IgD-negative memory B cell (primary cell): ENCODE data around the gene CST9. TPM values are rescaled to one million over a fixed set of nuclear protein-coding genes. Genes with fewer than 3 reads are reported as not detected.
"Not testable (repeated sequence)": the region's sequence is repeated elsewhere in the genome, so short reads cannot be mapped to it uniquely, and the experiment has no call there.

Source experiments
- H3K27ac Mint-ChIP-seq, 3 donors: one replicate each; pipeline ENCODE4 v1.8.0; 2020 to 2022; ENCODE audit warnings: mild to moderate bottlenecking in 3 of 3, mixed read lengths in 3 of 3, moderate library complexity in 1 of 3
- H3K27me3 Mint-ChIP-seq: one replicate; pipeline ENCODE4 v1.8.0; 2021; ENCODE audit warnings: mixed read lengths
- H3K36me3 Mint-ChIP-seq: one replicate; pipeline ENCODE4 v1.8.0; 2020; ENCODE audit warnings: mild to moderate bottlenecking, mixed read lengths
- H3K4me1 Mint-ChIP-seq, 3 donors: one replicate each; pipeline ENCODE4 v1.8.0; 2020 to 2022; ENCODE audit warnings: mixed read lengths in 3 of 3, mild to moderate bottlenecking in 1 of 3
- H3K4me3 Mint-ChIP-seq, 4 donors: one replicate each; pipeline ENCODE4 v1.8.0; 2020 to 2022; ENCODE audit warnings: mild to moderate bottlenecking in 4 of 4, mixed read lengths in 4 of 4, moderate library complexity in 3 of 4
- H3K9me3 Mint-ChIP-seq, 3 donors: one replicate each; pipeline ENCODE4 v1.8.0; 2020 to 2021; ENCODE audit warnings: mixed read lengths in 3 of 3, mild to moderate bottlenecking in 1 of 3
- polyA plus RNA-seq: library from polyadenylated mRNA; unstranded; fragments of 300-500 nt; fragmentation: Illumina TruSeq; gene quantifications from one replicate; pipeline ENCODE4 v1.2.3, GENCODE V29; 2021

Gene CST9
- polyA plus RNA-seq, 1 donor from 2014 or later = not detected

DNA sequence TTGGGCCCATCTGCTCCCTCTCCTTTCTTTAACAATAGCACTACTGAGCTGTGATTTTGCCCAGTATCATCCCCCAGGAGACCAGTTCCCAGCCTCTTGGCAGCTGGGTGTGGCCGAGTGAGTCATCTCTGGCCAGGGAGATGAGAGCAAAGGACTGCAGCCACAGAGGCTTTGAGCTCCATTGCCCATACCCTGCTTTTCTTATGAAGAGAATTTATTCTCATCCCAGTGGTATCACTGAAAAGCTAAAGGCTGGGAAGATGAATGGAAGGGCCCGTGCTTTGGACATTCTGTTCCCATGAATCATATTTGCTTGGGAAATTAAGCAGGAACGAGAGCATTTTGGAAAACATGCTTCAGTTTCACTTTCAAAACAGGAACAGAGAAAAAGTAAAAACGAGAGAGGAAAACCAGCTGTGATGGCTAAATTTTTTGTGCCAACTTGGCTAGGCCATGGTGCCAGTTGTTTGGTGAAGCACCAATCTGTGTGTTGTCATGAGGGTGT is 17.2 kb upstream of the CST9 start:
- peaks cover 0 to 5% (median 0%) of the 10 kb centered on the region in 3 donors for H3K9me3 Mint-ChIP-seq
- H3K4me3 Mint-ChIP-seq = no peak overlapping the region
- no peak overlapping the region for H3K27ac Mint-ChIP-seq

DNA sequence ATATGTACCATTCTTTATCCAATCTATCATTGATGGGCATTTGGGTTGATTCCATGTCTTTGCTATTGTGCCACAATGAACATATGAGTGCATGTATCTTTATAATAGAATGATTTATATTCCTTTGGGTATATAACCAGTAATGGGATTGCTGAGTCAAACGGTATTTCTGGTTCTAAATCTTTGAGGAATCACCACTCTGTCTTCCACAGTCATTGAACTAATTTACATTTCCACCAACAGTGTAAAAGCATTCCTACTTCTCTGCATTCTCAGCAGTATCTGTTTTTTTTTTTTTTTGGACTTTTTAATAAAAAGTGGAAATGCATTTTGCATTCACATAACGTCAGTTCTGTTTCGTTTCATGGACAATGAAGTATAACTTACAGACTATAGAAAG is 16.7 kb upstream of the CST9 start:
- H3K27ac Mint-ChIP-seq, H3K9me3 Mint-ChIP-seq, H3K4me3 Mint-ChIP-seq, H3K36me3 Mint-ChIP-seq, H3K4me1 Mint-ChIP-seq: not testable (repeated sequence)
- H3K27me3 Mint-ChIP-seq = peaks cover 14% of the 10 kb centered on the region

More for the DNA sequence above, 17.2 kb upstream of the CST9 start:
- Mint-ChIP-seq H3K4me1 (peaks cover 0 to 2% (median 0%) of the 10 kb centered on the region in 3 donors), H3K27me3 (peaks cover 14% of the 10 kb centered on the region), H3K36me3 (no peaks in the 10 kb centered on the region)

DNA sequence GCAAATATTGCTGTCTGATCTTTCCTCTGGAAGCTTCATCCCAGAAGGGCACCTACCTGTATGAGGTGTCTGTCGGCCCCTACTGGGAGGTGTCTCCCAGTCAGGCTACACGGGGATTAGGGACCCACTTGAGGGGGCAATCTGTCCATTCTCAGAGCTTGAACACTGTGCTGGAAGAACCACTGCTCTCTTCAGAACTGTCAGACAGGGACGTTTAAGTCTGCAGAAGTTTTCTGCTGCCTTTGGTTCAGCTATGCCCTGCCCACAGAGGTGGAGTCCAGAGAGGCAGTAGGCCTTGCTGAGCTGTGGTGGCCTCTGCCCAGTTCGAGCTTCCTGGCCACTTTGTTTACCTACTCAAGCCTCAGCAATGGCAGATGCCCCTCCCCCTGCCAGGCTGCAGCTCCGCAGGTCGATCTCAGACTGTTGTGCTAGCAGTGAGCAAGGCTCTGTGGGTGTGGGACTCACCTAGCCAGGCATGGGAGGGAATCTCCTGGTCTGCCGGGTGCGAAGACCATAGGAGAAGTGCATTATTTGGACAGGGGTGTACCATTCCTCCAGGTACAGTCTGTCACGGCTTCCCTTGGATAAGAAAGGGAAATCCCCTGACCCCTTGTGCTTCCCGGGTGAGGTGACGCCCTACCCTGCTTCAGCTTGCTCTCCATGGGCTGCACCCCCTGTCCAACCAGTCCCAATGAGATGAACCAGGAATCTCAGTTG is 15.1 kb upstream of the CST9 start:
- not testable (repeated sequence) for H3K4me3 Mint-ChIP-seq, H3K27ac Mint-ChIP-seq, H3K4me1 Mint-ChIP-seq, H3K9me3 Mint-ChIP-seq, H3K36me3 Mint-ChIP-seq
- peaks cover 14% of the 10 kb centered on the region for H3K27me3 Mint-ChIP-seq

DNA sequence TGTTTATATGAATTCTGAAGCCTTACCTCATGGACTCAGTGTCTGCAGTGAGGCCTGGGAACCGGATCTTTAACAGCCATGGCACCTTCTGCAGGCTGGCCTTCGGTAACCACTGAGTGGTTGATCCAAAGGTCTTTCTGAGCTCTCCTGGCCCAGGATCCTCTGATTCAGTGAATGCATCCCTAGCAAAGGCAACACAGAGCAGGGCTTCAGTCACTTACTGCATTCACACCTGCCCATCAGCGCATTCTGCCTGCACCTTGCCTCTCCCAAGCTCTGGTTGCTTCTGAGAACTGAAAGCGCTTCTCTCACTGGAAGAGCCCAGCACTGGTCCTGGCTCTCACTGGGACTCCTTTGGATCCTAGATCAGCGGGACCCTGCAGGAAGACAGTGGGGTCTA is 8.4 kb upstream of the CST9 start:
- Mint-ChIP-seq H3K9me3 (peaks cover 0 to 3% (median 0%) of the 10 kb centered on the region in 3 donors), H3K36me3 (no peaks in the 10 kb centered on the region), H3K4me3 (no peak overlapping the region), H3K4me1 (no peaks in the 10 kb centered on the region), H3K27me3 (no peaks in the 10 kb centered on the region), H3K27ac (no peak overlapping the region)

DNA sequence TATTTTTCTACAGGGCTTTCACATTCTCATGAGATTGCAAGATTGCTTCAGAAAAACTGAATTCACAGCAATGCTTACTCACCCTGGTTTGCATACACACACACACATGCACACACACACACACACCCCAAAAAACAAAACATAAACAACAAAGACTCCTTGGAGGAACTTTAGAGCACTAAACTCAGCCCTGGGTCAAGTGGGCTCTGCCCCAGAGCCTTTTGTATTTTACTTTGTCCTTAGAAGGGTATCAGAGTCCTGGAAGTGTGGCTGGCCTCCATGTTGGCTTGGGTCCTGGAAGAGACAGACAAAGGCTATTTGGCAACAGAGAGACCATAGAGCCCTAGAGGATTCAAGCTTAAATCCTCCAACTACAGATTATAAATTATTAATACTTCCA is 8.0 kb upstream of the CST9 start:
- Mint-ChIP-seq H3K4me3 (no peak overlapping the region), H3K36me3 (no peaks in the 10 kb centered on the region), H3K4me1 (no peaks in the 10 kb centered on the region), H3K27me3 (no peaks in the 10 kb centered on the region), H3K9me3 (peaks cover 0 to 2% (median 0%) of the 10 kb centered on the region in 3 donors), H3K27ac (no peak overlapping the region)

DNA sequence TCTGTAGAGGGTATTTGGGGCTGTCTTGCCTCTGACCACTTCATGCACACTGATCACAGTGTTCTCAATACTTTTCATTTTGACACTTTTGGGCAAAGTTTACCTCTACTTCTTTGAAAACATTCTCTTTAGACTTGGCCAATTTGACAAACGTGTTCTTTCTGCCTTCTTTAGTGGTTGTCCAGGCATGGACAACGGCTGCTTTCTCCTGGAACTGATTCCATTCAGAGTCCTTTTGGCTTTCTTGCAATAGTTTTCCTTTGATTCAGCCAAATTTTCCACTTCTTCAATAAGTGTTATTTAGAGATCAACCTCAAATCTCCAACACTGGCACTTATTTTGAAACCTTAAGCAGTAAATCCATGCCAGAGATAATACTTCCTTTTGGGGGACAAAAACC is 6.7 kb upstream of the CST9 start:
- Mint-ChIP-seq H3K9me3 (no peaks in the 10 kb centered on the region), H3K27ac (no peak overlapping the region), H3K36me3 (no peaks in the 10 kb centered on the region), H3K4me3 (no peak overlapping the region), H3K4me1 (no peaks in the 10 kb centered on the region), H3K27me3 (no peaks in the 10 kb centered on the region)

DNA sequence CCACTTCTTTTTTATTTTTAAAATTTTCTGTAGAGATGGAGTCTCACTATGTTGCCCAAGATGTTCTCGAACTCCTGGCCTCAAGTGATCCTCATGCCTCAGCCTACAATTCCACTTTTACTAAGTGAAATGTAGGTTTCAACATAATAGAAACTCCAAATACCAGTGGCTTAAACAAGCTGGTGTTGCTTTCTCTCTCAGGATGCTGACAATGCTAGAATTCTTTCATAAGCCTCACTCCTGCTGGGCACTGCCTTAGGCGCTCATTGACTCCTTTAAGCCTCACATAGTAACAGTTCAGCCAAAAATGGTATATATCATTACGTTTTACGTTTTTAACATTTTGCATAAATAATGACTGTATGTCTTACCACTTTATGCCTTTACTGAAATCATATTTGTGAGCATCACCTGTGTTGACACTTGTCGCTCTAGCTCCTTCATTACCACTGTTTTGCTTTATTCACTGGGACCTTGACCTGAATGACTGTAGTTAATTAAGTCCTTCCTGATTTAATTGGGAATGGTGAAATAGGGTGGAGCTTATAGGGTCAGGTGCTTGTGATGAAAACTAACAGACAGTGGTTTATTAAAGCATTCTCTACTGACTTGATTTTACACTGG is 3.9 kb upstream of the CST9 start:
- no peaks in the 10 kb centered on the region for H3K27me3 Mint-ChIP-seq
- H3K36me3 Mint-ChIP-seq = no peaks in the 10 kb centered on the region
- no peaks in the 10 kb centered on the region for H3K4me1 Mint-ChIP-seq
- H3K4me3 Mint-ChIP-seq = no peak overlapping the region
- H3K27ac Mint-ChIP-seq = no peak overlapping the region
- H3K9me3 Mint-ChIP-seq = no peaks in the 10 kb centered on the region

DNA sequence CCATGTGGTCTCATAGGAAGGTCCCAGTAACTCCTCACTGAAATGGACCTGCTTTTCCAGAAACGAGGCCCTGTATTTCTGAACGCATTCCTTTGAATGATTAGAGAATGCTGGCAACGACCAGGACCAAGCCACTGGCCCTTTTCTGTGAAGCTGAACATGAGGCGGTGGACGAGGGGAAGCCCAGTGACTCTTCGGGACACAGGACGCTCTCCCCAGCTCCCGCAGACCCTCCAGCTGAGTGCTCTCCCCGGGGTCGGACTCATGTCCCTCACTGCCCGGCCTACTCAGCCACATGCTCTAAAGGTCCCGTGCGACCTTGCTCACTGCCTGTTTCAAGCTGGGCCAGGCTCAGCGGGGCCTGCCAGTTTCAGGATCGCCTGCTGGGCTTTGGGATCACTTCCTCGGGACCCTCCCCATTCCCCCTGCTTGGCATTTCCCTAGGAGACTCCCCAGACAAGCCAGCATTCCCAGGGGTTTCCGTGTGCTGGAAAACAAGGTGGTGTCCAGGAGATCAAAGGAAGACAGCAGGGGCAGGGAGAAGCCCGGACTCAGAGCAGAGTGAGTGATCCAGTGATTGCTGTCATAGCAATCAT is 2.6 kb upstream of the CST9 start:
- Mint-ChIP-seq H3K36me3 (no peaks in the 10 kb centered on the region), H3K4me3 (no peak overlapping the region), H3K27ac (no peak overlapping the region), H3K4me1 (no peaks in the 10 kb centered on the region), H3K9me3 (no peaks in the 10 kb centered on the region), H3K27me3 (no peaks in the 10 kb centered on the region)

DNA sequence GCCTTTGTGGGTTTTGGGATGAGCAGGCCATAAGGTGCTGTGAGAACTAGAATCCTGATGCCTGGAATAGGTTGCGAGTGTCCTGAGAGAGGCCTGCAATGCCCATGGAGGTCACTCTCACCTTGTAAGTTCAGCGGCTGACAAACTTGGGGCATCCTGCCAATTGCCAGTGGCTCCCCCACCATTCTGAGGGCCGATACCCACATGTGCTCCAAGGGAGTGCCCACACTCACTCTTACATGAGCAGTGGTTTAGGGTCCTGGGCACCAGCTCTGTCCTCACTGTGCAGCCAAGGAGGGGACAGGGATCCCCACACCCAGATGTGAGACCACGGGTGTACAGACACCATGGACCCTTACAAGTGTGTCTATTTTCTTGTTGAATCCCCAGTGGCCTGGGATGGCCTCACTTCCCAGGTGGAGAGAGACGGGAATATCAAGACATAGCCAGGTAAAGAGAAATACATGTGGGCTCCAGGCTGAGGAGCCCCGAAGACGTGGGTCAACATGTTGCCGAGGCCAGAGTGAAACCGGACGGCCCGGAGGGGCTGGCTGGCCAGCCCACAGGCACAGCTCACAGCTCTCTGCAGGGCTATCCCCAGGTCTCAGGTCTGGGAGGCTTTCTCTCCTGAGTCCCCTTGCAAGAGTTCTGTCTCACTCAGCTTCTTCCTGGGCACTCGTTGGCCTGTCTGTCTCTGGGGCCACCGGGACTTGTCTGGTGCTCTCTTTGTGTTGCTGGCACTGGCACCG is 2.0 kb upstream of the CST9 start:
- no peak overlapping the region for H3K4me3 Mint-ChIP-seq

DNA sequence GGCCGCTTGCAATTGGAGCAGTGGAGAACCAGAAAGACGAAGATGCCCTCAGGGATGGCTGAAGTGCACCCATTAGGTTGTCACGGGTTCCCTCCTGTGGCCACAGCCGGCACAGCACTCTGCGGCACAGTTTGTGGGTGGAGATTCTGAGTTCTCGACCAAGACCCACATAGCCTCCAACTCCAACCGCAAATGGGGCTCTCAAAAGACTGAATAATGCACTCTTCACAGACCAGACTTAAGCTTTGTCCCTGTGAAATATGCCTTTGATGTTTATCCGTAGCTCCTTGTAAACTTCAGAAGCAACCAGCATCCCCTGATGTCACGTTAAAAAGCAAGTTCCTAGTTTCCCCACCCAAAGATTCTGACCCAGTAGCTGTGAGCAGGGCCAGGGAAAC is 934 bp upstream of the CST9 start:
- Mint-ChIP-seq H3K27ac (no peak overlapping the region), H3K9me3 (no peaks in the 10 kb centered on the region), H3K4me1 (no peaks in the 10 kb centered on the region), H3K4me3 (no peak overlapping the region), H3K27me3 (peaks cover 3% of the 10 kb centered on the region), H3K36me3 (no peaks in the 10 kb centered on the region)

More for the DNA sequence above, 2.0 kb upstream of the CST9 start:
- H3K9me3 Mint-ChIP-seq = no peaks in the 10 kb centered on the region
- no peak overlapping the region for H3K27ac Mint-ChIP-seq
- peaks cover 2% of the 10 kb centered on the region for H3K27me3 Mint-ChIP-seq
- no peaks in the 10 kb centered on the region for H3K36me3 Mint-ChIP-seq
- no peaks in the 10 kb centered on the region for H3K4me1 Mint-ChIP-seq

DNA sequence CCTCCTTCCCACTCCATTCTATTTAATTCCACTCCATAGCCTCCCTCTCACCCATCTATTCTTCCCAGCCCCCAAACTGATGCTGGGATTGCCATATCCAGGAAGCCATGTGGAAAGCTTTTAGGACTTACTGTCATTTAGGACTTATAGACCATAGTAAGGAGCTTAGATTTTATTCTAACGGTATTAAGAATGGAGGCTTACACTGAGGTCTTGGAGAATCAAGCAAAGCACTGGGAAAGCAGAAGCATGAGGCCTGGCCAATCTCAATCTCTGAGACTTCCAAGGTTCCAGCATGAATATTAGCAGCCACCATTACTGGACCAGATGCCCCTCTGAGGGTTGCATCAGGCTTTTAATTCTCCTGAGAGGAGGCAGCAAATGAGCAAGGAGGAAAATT is 1.4 kb downstream of the CST9 start:
- Mint-ChIP-seq H3K9me3 (no peaks in the 10 kb centered on the region), H3K4me1 (no peaks in the 10 kb centered on the region), H3K27me3 (peaks cover 3% of the 10 kb centered on the region), H3K36me3 (no peaks in the 10 kb centered on the region), H3K27ac (no peak overlapping the region), H3K4me3 (no peak overlapping the region)

DNA sequence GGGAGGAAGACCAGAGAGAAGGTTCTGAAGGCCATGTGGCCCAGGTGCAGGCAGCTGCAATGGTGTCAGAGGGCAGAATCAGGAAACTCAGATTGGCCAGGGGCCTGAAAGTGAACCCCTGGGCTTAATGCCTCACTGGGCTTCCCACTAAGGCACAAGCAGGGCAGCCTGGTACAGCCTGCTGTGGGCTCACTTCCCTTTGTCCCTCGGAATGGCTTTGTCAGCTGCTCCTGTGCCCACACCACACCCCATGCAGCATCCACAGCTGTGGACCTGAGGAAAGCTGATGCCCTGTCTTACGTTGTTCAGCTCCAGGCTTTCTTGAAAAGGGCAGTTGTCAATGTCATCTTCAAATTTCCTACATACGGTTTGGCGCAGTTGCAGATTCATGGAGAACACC is 2.4 kb downstream of the CST9 start:
- Mint-ChIP-seq H3K9me3 (no peaks in the 10 kb centered on the region), H3K4me1 (no peaks in the 10 kb centered on the region), H3K27me3 (peaks cover 3% of the 10 kb centered on the region), H3K36me3 (no peaks in the 10 kb centered on the region), H3K4me3 (no peak overlapping the region), H3K27ac (no peak overlapping the region)

DNA sequence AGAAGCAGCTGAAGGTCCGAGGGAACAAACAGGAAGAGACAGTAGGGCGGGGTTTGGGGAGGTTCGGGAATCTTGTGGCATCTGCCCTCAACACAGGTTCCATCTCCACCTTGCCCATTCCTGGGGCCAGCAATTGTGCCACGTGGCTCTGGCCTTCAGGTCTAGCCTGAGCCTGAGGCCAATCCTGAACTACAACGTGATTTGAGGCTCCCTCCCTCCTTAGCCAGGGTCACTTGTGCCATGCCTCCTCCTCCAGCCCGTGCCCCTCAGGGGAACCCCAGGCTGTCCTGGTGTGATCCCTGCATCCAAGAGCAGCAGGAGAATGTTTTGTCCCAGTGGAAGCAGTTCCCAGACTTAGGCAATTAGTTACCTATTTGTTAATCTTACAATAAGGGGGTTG is 3.0 kb downstream of the CST9 start:
- Mint-ChIP-seq H3K27me3 (peaks cover 3% of the 10 kb centered on the region), H3K9me3 (no peaks in the 10 kb centered on the region), H3K27ac (no peak overlapping the region), H3K4me3 (peak overlapping the region in 1 of 4 donors; percentile 30), H3K36me3 (no peaks in the 10 kb centered on the region), H3K4me1 (no peaks in the 10 kb centered on the region)

DNA sequence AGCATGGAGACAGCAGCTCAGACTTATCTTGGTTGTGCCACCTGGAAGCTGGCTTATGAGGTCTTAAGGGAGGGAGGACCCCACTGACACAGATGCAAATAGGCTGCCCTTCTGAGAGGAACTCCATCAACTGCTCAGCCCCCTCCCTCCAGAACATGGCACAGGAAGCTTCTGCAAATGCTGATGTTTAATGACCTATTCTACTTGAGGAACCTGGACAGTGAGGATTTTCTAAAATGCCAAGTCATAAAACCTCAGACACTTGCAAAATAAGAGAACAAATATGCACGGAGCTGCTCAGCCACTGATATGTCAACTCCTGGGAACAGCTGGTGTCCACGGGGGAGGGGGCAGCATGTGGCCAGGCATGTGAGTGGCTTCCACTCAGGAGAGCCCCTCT is 3.5 kb downstream of the CST9 start:
- Mint-ChIP-seq H3K27ac (no peak overlapping the region), H3K4me3 (peak overlapping the region in 1 of 4 donors; percentile 30), H3K9me3 (no peaks in the 10 kb centered on the region), H3K27me3 (peaks cover 3% of the 10 kb centered on the region), H3K36me3 (no peaks in the 10 kb centered on the region), H3K4me1 (no peaks in the 10 kb centered on the region)

DNA sequence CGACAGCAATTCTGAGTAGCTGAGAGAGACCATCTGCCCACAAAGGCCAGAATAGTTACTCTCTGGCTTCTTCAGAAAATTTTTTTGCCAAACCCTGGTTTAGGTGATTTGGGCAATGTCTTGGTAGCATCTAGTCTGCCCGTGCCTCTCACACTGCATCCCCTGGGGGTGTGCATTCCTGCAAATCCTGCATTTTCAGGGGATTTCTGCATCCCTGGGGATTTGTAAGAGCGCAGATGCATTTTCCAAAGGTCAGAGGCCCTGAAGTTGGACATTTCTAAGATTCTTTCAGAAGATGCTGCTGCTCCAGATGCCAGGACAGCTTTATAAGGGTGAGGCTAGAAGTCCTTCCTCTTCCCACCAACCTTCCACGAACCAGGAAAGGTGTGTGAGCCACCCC is 4.0 kb downstream of the CST9 start:
- Mint-ChIP-seq H3K36me3 (no peaks in the 10 kb centered on the region), H3K27ac (no peak overlapping the region), H3K4me1 (no peaks in the 10 kb centered on the region), H3K27me3 (peaks cover 3% of the 10 kb centered on the region), H3K4me3 (no peak overlapping the region), H3K9me3 (no peaks in the 10 kb centered on the region)
